Limb (tissue), 2 donors: ENCODE results near the gene MORN4.
"Not testable (repeated sequence)": the region's sequence is repeated elsewhere in the genome, so short reads cannot be mapped to it uniquely, and the experiment has no call there.

Source experiments
- DNase-seq, 2 donors: peaks; one replicate each; pipeline ENCODE4 v3.0.0-alpha.2; 2016; ENCODE audit errors: extremely low spot score in 2 of 2

MORN4 gene

GRCh38 chr10:97632949-97633884 lies at the start of gene MORN4:
Gene MORN4 (minus strand): TSS chr10:97633500. CDS start chr10:97619653, 13,847 bp downstream.
- DNase-seq: peak; percentile 95 to 96

GRCh38 chr10:97682042-97682441 lies 48.7 kb upstream of the MORN4 start:
- no peak for DNase-seq

GRCh38 chr10:97679594-97679993 lies 46.3 kb upstream of the MORN4 start:
- no peak for DNase-seq

GRCh38 chr10:97676770-97677581 lies 43.7 kb upstream of the MORN4 start:
- DNase-seq: peak; percentile 40 to 54

GRCh38 chr10:97675222-97675621 lies 41.9 kb upstream of the MORN4 start:
- no peak for DNase-seq

GRCh38 chr10:97673736-97674525 lies 40.6 kb upstream of the MORN4 start:
- DNase-seq: no peak

- no peak for DNase-seq
Observed at GRCh38 chr10:97669571-97669970, 36.3 kb upstream of the MORN4 start.

- DNase-seq: no peak
Observed at GRCh38 chr10:97667463-97667862, 34.2 kb upstream of the MORN4 start.

GRCh38 chr10:97666992-97667391 lies 33.7 kb upstream of the MORN4 start:
- DNase-seq: no peak

- no peak for DNase-seq
Observed at GRCh38 chr10:97664282-97664850, 31.1 kb upstream of the MORN4 start.

GRCh38 chr10:97659589-97659988 lies 26.3 kb upstream of the MORN4 start:
- peak in 1 of 2 donors; percentile 54 for DNase-seq

GRCh38 chr10:97656777-97657176 lies 23.5 kb upstream of the MORN4 start:
- no peak for DNase-seq

- no peak for DNase-seq
Observed at GRCh38 chr10:97651773-97652172, 18.5 kb upstream of the MORN4 start.

- DNase-seq: no peak
Observed at GRCh38 chr10:97650726-97651125, 17.4 kb upstream of the MORN4 start.

GRCh38 chr10:97649405-97649750 lies 16.1 kb upstream of the MORN4 start:
- DNase-seq: not testable (repeated sequence)

- no peak for DNase-seq
Observed at GRCh38 chr10:97648562-97649404, 15.5 kb upstream of the MORN4 start.

- no peak for DNase-seq
Observed at GRCh38 chr10:97647556-97647955, 14.3 kb upstream of the MORN4 start.

GRCh38 chr10:97644936-97645335 lies 11.6 kb upstream of the MORN4 start:
- DNase-seq: no peak

- DNase-seq: no peak
Observed at GRCh38 chr10:97643441-97643985, 10.2 kb upstream of the MORN4 start.
